Sigmoid colon (tissue), 7 donors: Measurements from ENCODE around the gene MPZL2. TPM values are rescaled to one million over a fixed set of nuclear protein-coding genes. Genes with fewer than 3 reads are reported as not detected.

Source experiments
- DNase-seq: peaks from one replicate; pipeline ENCODE4 v3.0.0-alpha.2; 2019
- H3K27ac ChIP-seq, 4 donors: fragments of 200-600 bp; sonication (generic); one replicate each; pipeline ENCODE4 v1.5.1; 2016 to 2019; ENCODE audit warnings: mild to moderate bottlenecking in 1 of 4
- H3K27me3 ChIP-seq, 3 donors: fragments of 200-600 bp; sonication (generic); one replicate each; pipeline ENCODE4 v1.5.1; 2019; ENCODE audit warnings: mild to moderate bottlenecking in 1 of 3
- H3K36me3 ChIP-seq, 4 donors: fragments of 200-600 bp; sonication (generic); one replicate each; pipeline ENCODE4 v1.5.1; 2016 to 2019
- H3K4me1 ChIP-seq, 4 donors: fragments of 200-600 bp; sonication (generic); one replicate each; pipeline ENCODE4 v1.5.1; 2017 to 2019
- H3K4me3 ChIP-seq, 4 donors: fragments of 200-600 bp; sonication (generic); one replicate each; pipeline ENCODE4 v1.5.1; 2017 to 2019; ENCODE audit warnings: mild to moderate bottlenecking in 2 of 4, moderate library complexity in 1 of 4
- H3K9me3 ChIP-seq, 4 donors: fragments of 200-600 bp in 3 of 4; sonication (generic) in 3 of 4; one replicate each; pipeline versions ENCODE4 v1.5.1 to v1.6.1; 2013 to 2019
- EP300 ChIP-seq, 4 donors: sonication (generic); formaldehyde crosslinking; IDR thresholded peaks; one replicate each; pipeline ENCODE4 v1.6.1; 2017; ENCODE audit warnings: antibody characterized with exemption in 4 of 4
- POLR2A ChIP-seq, 2 donors: fragments of 450-650 bp; IDR thresholded peaks; one replicate each; pipeline ENCODE4 v1.6.1; 2016; ENCODE audit warnings: antibody characterized with exemption in 2 of 2, mild to moderate bottlenecking in 2 of 2, moderate library complexity in 2 of 2
- POLR2AphosphoS5 ChIP-seq, 4 donors: sonication (generic); formaldehyde crosslinking; IDR thresholded peaks; one replicate each; pipeline ENCODE4 v1.6.1; 2017; ENCODE audit warnings: antibody characterized with exemption in 4 of 4
- WGBS, 2 donors: extraction: QIAGEN DNeasy Blood & Tissue Kit; methylation state at CpG; one replicate each; pipeline ENCODE4 v1.1.7; 2013; 5-methylcytosine and 5-hydroxymethylcytosine counted together
- intact Hi-C: fragments of 100-400 bp; cut with DNase I; formaldehyde crosslinking; loops from one replicate; pipeline ENCODE4 v1.15.1; 2023
- polyA plus RNA-seq, 3 donors: library from polyadenylated mRNA; stranded (reverse); fragments of 200-250 nt; gene quantifications; one replicate each; pipeline ENCODE4 v1.2.3, GENCODE V29; 2013
- total RNA-seq, 4 donors: library from RNA; depleted of rRNA; stranded (reverse); fragments of >200 nt; gene quantifications; one replicate each; pipeline ENCODE4 v1.1.0, GENCODE V29; 2016
- TF ChIP-seq, protein P1 (sequence below), 4 experiments: fragments of 450-650 bp in 3 of 4; fragments of 200-600 bp in 1 of 4; IDR thresholded peaks; one replicate each; pipeline ENCODE4 v1.5.1; 2016 to 2019; ENCODE audit warnings: antibody characterized with exemption in 4 of 4, mild to moderate bottlenecking in 3 of 4, moderate library complexity in 2 of 4
- donor health status: healthy with polysubstance abuse.
- donor health status: Bipolar disorder and iron deficiency.
- donor health status: healthy.

MPZL2 gene
- total and polyA plus RNA-seq, 7 donors: 7.7 to 27.6 (median 9.6) TPM

DNA sequence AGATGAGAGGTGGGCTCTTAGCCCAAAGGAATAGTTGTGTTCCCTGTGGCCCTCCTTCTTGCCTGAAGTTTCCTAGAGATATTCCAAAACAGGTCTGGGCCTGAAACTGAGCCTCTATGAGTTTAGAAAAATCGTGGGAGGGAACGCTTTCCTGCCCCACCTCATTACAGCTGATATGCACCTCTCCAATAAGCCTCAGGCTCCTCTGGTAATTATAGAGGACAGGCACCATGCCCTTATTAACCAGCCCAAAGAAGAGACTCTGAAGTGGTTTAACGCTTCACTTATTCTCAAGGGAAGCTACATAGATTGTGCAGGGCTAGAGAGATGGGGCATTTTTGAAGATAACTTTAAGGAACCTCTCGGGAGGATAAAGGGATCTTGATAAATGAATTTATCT lies 3.4 kb upstream of the MPZL2 start:
- H3K4me1 ChIP-seq: peaks cover 0 to 4% (median 0%) of the 10 kb centered on the region in 4 donors
- TF ChIP-seq POLR2A (IDR thresholded peaks at IDR 0.05): no peak
- no peaks in the 10 kb centered on the region for H3K9me3 ChIP-seq
- peaks cover 4 to 44% (median 18%) of the 10 kb centered on the region in 3 donors for H3K27me3 ChIP-seq
- WGBS, 2 donors: 72 to 90% methylated on average over 4 of the region's 4 CpGs
- no peaks in the 10 kb centered on the region for H3K36me3 ChIP-seq
- H3K27ac ChIP-seq: no peak overlapping the region
- DNase-seq: no peak
- no peak overlapping the region for H3K4me3 ChIP-seq
- intact Hi-C loops: no loop called here

DNA sequence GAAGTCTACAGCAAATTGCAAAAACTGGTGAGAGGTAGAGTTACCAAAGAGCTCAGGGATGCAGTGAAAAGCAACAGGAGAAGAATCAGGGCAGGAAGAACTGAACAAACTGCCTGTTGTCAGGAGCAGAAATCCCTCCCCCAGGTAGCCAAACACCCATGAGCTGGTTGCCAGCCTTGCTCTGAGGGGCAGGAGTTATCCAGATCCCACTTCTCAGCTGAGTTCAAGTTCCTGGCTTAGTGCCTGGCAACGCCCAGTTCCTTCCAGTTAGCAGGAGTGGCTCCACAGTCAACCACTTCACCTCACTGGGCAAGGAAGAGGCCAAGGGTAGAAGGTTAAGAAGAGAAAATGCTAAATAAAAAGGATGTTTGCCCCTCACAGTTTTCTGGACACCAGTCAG lies 1.9 kb upstream of the MPZL2 start:
- TF ChIP-seq, protein P1, sequence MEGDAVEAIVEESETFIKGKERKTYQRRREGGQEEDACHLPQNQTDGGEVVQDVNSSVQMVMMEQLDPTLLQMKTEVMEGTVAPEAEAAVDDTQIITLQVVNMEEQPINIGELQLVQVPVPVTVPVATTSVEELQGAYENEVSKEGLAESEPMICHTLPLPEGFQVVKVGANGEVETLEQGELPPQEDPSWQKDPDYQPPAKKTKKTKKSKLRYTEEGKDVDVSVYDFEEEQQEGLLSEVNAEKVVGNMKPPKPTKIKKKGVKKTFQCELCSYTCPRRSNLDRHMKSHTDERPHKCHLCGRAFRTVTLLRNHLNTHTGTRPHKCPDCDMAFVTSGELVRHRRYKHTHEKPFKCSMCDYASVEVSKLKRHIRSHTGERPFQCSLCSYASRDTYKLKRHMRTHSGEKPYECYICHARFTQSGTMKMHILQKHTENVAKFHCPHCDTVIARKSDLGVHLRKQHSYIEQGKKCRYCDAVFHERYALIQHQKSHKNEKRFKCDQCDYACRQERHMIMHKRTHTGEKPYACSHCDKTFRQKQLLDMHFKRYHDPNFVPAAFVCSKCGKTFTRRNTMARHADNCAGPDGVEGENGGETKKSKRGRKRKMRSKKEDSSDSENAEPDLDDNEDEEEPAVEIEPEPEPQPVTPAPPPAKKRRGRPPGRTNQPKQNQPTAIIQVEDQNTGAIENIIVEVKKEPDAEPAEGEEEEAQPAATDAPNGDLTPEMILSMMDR (IDR thresholded peaks at IDR 0.05): no peak
- TF ChIP-seq POLR2A (IDR thresholded peaks at IDR 0.05): no peak
- TF ChIP-seq EP300 (IDR thresholded peaks at IDR 0.05): no peak
- no peak for TF ChIP-seq POLR2AphosphoS5 (IDR thresholded peaks at IDR 0.05)
- 10 to 62% methylated on average over 1 of the region's 1 CpG for WGBS, 2 donors
- H3K9me3 ChIP-seq: no peaks in the 10 kb centered on the region
- intact Hi-C loops: no loop called here
- no peak overlapping the region for H3K4me3 ChIP-seq
- H3K36me3 ChIP-seq: no peaks in the 10 kb centered on the region
- DNase-seq: no peak
- peaks cover 0 to 4% (median 0%) of the 10 kb centered on the region in 4 donors for H3K4me1 ChIP-seq
- H3K27ac ChIP-seq: peak overlapping the region in 1 of 4 donors; percentile 37
- peaks cover 4 to 54% (median 33%) of the 10 kb centered on the region in 3 donors for H3K27me3 ChIP-seq

DNA sequence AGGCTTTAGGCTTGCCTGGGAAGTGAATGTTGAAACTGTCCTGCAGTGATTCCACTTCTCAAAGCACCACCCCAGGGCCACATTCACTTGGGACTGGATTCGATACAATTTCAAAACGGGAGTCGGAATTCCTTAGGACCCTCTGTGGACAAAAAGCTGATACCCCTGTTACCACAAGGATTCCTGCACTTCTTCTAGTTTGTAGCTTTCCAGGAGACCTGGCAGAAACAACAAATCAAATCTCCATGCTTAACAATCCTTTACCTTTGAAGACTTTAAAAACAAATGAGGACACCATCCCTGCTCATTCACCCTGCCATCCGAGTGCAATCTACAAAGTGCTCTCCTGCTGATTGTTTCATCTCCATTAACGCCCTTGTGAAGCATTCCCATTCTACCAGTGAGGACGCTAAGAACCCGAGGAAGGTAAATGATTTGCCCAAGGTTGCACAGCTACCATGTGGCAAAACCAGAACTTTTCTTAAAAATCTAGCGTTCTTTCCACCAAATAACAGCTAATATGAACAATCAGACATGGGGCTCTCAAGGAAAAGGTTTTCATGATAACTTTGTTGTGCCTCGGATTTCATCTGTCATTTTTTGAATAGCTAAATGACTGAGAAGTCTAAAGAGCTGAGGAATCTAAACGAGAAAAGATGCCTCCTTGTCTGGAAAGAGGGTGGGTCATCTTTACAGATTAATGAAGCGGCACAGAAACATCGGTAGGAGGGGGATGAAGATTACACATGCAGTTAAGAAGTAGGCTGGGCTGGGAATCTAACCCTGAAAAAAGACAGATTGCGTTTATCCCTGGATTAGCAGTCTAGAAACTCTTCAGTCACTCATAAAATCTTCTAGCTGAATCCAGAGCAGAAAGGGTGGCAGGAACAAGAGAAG lies 720 bp upstream of the MPZL2 start:
- peaks cover 0 to 4% (median 0%) of the 10 kb centered on the region in 4 donors for H3K4me1 ChIP-seq
- H3K9me3 ChIP-seq: no peaks in the 10 kb centered on the region
- no peak for TF ChIP-seq POLR2AphosphoS5 (IDR thresholded peaks at IDR 0.05)
- TF ChIP-seq, protein P1 (IDR thresholded peaks at IDR 0.05): no peak
- TF ChIP-seq EP300 (IDR thresholded peaks at IDR 0.05): no peak
- no peak for TF ChIP-seq POLR2A (IDR thresholded peaks at IDR 0.05)
- H3K27ac ChIP-seq: peak overlapping the region in 2 of 4 donors; percentile 29 to 37
- H3K4me3 ChIP-seq: peak overlapping the region in 2 of 4 donors; percentile 23 to 38
- no peaks in the 10 kb centered on the region for H3K36me3 ChIP-seq
- intact Hi-C loops: no loop called here
- 15 to 60% methylated on average over 13 of the region's 13 CpGs for WGBS, 2 donors
- H3K27me3 ChIP-seq: peaks cover 4 to 65% (median 35%) of the 10 kb centered on the region in 3 donors
- DNase-seq: no peak

DNA sequence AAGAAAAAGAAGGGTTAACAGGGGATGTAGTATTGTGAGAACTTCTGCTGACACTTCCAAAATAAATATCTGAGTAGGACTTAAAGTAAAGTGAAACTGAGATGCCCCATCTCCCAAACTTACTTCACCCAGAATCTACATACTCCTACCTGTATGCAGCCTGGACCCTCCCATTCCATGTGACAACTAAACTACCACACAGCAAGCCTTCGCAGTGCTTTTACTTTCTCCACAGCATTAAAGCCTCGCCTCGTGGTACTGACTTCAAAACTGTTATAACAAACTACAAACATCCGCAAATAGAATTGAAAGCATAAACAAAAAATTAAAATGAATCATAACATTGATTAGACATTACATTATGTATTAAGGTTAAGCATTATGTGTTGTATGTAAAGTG lies 985 bp downstream of the MPZL2 start:
- peak overlapping the region in 1 of 4 donors; percentile 23 for H3K4me3 ChIP-seq
- H3K4me1 ChIP-seq: peaks cover 0 to 4% (median 0%) of the 10 kb centered on the region in 4 donors
- H3K27ac ChIP-seq: no peak overlapping the region
- 7 to 53% methylated on average over 4 of the region's 4 CpGs for WGBS, 2 donors
- intact Hi-C loops: no loop called here
- H3K36me3 ChIP-seq: no peaks in the 10 kb centered on the region
- H3K27me3 ChIP-seq: peaks cover 4 to 64% (median 35%) of the 10 kb centered on the region in 3 donors
- TF ChIP-seq POLR2AphosphoS5 (IDR thresholded peaks at IDR 0.05) (no peak), EP300 (IDR thresholded peaks at IDR 0.05) (no peak), POLR2A (IDR thresholded peaks at IDR 0.05) (no peak)
- TF ChIP-seq, protein P1 (IDR thresholded peaks at IDR 0.05): no peak
- no peak for DNase-seq
- H3K9me3 ChIP-seq: no peaks in the 10 kb centered on the region

DNA sequence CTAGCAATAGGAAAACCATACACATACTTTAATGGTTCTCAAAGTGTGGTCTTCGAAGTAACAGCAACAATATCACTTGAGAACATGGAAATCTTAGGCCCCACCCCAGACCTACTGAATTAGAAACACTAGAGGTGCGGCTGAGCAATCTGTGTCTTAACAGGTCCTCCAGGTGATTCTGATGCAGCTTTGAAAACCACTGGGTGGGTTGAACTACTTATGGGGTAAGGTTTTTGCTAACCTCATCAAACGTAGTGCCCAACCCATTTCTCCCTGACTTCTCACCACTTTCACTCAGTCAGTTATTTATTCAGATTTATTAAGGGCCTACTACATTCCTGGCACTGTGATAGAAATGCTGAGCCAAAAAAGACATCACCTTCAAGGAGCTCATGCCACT lies 3.7 kb downstream of the MPZL2 start:
- Histone ChIP-seq H3K36me3 (no peaks in the 10 kb centered on the region), H3K4me3 (no peak overlapping the region), H3K27ac (no peak overlapping the region), H3K4me1 (peaks cover 0 to 4% (median 0%) of the 10 kb centered on the region in 4 donors), H3K27me3 (peaks cover 4 to 60% (median 35%) of the 10 kb centered on the region in 3 donors), H3K9me3 (no peaks in the 10 kb centered on the region)
- intact Hi-C loops: no loop called here
- no peak for DNase-seq
- WGBS, 2 donors: 75 to 76% methylated on average over 3 of the region's 3 CpGs
- TF ChIP-seq, protein P1 (IDR thresholded peaks at IDR 0.05): no peak
- TF ChIP-seq POLR2AphosphoS5 (IDR thresholded peaks at IDR 0.05) (no peak), EP300 (IDR thresholded peaks at IDR 0.05) (no peak), POLR2A (IDR thresholded peaks at IDR 0.05) (no peak)
